Naive thymus-derived CD8-positive, alpha-beta T cell (primary cell): ENCODE measurements around the gene NXPE1. TPM values are rescaled to one million over a fixed set of nuclear protein-coding genes. Genes with fewer than 3 reads are reported as not detected.

Experiments used
- ATAC-seq, 2 donors: fragments of 150-1000 bp; cut with Tn5 transposase in 1 of 2; sonication (Bioruptor Pico), chemical (Tn5 transposase) in 1 of 2; 1 replicate in 1 of 2; 2 replicates in 1 of 2; pipeline ENCODE4 v1.10.0; 2021; ENCODE audit warnings: mild to moderate bottlenecking in 2 of 2, moderate library complexity in 2 of 2
- POLR2A ChIA-PET: fragments of 350-600 bp; sonication (Branson Sonifier 250); formaldehyde crosslinking; loops from one replicate; lab custom pipeline; 2021; ENCODE audit warnings: antibody characterized with exemption; lab: Charles Lee
- DNase-seq, 10 donors: peaks; one replicate each; pipeline versions ENCODE4 v3.0.0 to v3.0.0-alpha.2; 2020 to 2022
- H3K27ac Mint-ChIP-seq, 10 donors: one replicate each; pipeline ENCODE4 v1.8.0; 2020 to 2022; ENCODE audit warnings: mild to moderate bottlenecking in 10 of 10, mixed read lengths in 10 of 10, moderate library complexity in 4 of 10, inconsistent platforms in 1 of 10
- H3K27me3 Mint-ChIP-seq, 5 donors: one replicate each; pipeline ENCODE4 v1.8.0; 2021 to 2022; ENCODE audit warnings: mixed read lengths in 5 of 5
- H3K36me3 Mint-ChIP-seq, 3 donors: one replicate each; pipeline ENCODE4 v1.8.0; 2020 to 2022; ENCODE audit warnings: mixed read lengths in 3 of 3, mild to moderate bottlenecking in 2 of 3, inconsistent platforms in 1 of 3
- H3K4me1 Mint-ChIP-seq, 4 donors: one replicate each; pipeline ENCODE4 v1.8.0; 2021 to 2022; ENCODE audit warnings: mixed read lengths in 4 of 4
- H3K4me3 Mint-ChIP-seq, 10 donors: one replicate each; pipeline ENCODE4 v1.8.0; 2020 to 2022; ENCODE audit warnings: mild to moderate bottlenecking in 10 of 10, mixed read lengths in 10 of 10, moderate library complexity in 6 of 10, inconsistent platforms in 1 of 10
- H3K9me3 Mint-ChIP-seq, 9 donors: one replicate each; pipeline ENCODE4 v1.8.0; 2020 to 2022; ENCODE audit warnings: mixed read lengths in 9 of 9, mild to moderate bottlenecking in 3 of 9, inconsistent platforms in 1 of 9, moderate library complexity in 1 of 9
- polyA plus RNA-seq, 3 donors: library from polyadenylated mRNA; unstranded; fragments of 300-500 nt; fragmentation: Illumina TruSeq; gene quantifications; one replicate each; pipeline ENCODE4 v1.2.3, GENCODE V29; 2021
- total RNA-seq, 8 experiments: library from RNA in 2 of 8; stranded (reverse) in 2 of 8; gene quantifications; one replicate each; pipeline ENCODE4 v1.2.3 and lab custom pipeline; 2021 to 2026

NXPE1 gene
- total and polyA plus RNA-seq, 5 experiments from 2014 or later = not detected

GRCh38 chr11:114595571-114595970, 35.9 kb upstream of the NXPE1 start, which contains the start of gene NXPE4:
Gene NXPE4 (minus strand): TSS chr11:114595786. CDS start chr11:114594759, 1,027 bp downstream.
- ATAC-seq (no peak), DNase-seq (no peak)
- POLR2A ChIA-PET = no interaction called here
- H3K27ac Mint-ChIP-seq = no peak within 1 kb of the TSS
- no peak within 1 kb of the TSS for H3K4me3 Mint-ChIP-seq
- H3K36me3 Mint-ChIP-seq = no peaks in the 10 kb centered on the region
- no peaks in the 10 kb centered on the region for H3K9me3 Mint-ChIP-seq
- H3K27me3 Mint-ChIP-seq = peaks cover 0 to 8% (median 4%) of the 10 kb centered on the region in 5 donors
- H3K4me1 Mint-ChIP-seq = no peaks in the 10 kb centered on the region

GRCh38 chr11:114594703-114595102, 35.0 kb upstream of the NXPE1 start:
- Mint-ChIP-seq H3K4me1 (no peaks in the 10 kb centered on the region), H3K27me3 (peaks cover 0 to 8% (median 4%) of the 10 kb centered on the region in 5 donors), H3K27ac (no peak overlapping the region), H3K36me3 (no peaks in the 10 kb centered on the region), H3K4me3 (no peak overlapping the region), H3K9me3 (no peaks in the 10 kb centered on the region)
- ATAC-seq = no peak
- POLR2A ChIA-PET = no interaction called here
- DNase-seq = no peak

GRCh38 chr11:114587398-114587953, 27.8 kb upstream of the NXPE1 start:
- POLR2A ChIA-PET = no interaction called here
- Mint-ChIP-seq H3K9me3 (peaks cover 12 to 61% (median 37%) of the 10 kb centered on the region in 9 donors), H3K4me3 (no peak overlapping the region), H3K36me3 (peaks cover 2 to 24% (median 8%) of the 10 kb centered on the region in 3 donors), H3K4me1 (no peaks in the 10 kb centered on the region), H3K27me3 (peaks cover 0 to 11% (median 0%) of the 10 kb centered on the region in 5 donors), H3K27ac (no peak overlapping the region)
- DNase-seq = no peak
- ATAC-seq = no peak

- no peak for ATAC-seq
- H3K9me3 Mint-ChIP-seq = peaks cover 12 to 61% (median 37%) of the 10 kb centered on the region in 9 donors
- POLR2A ChIA-PET = no interaction called here
- DNase-seq = no peak
- peaks cover 0 to 9% (median 0%) of the 10 kb centered on the region in 5 donors for H3K27me3 Mint-ChIP-seq
- H3K4me3 Mint-ChIP-seq = no peak overlapping the region
- H3K36me3 Mint-ChIP-seq = peaks cover 2 to 24% (median 8%) of the 10 kb centered on the region in 3 donors
- no peak overlapping the region for H3K27ac Mint-ChIP-seq
- no peaks in the 10 kb centered on the region for H3K4me1 Mint-ChIP-seq
Measured at GRCh38 chr11:114586797-114587196, 27.1 kb upstream of the NXPE1 start.

GRCh38 chr11:114571712-114572111, 12.0 kb upstream of the NXPE1 start:
- Mint-ChIP-seq H3K4me1 (no peaks in the 10 kb centered on the region), H3K36me3 (peaks cover 0 to 10% (median 0%) of the 10 kb centered on the region in 3 donors), H3K27ac (no peak overlapping the region), H3K9me3 (peaks cover 0 to 47% (median 24%) of the 10 kb centered on the region in 9 donors), H3K4me3 (no peak overlapping the region), H3K27me3 (peaks cover 0 to 11% (median 6%) of the 10 kb centered on the region in 5 donors)
- DNase-seq = no peak
- POLR2A ChIA-PET = no interaction called here
- no peak for ATAC-seq

GRCh38 chr11:114569801-114570200, 10.1 kb upstream of the NXPE1 start:
- Mint-ChIP-seq H3K9me3 (peaks cover 0 to 29% (median 11%) of the 10 kb centered on the region in 9 donors), H3K4me1 (no peaks in the 10 kb centered on the region), H3K4me3 (no peak overlapping the region), H3K27ac (no peak overlapping the region), H3K36me3 (peaks cover 0 to 10% (median 0%) of the 10 kb centered on the region in 3 donors), H3K27me3 (peaks cover 0 to 11% (median 6%) of the 10 kb centered on the region in 5 donors)
- POLR2A ChIA-PET = no interaction called here
- DNase-seq (no peak), ATAC-seq (no peak)

GRCh38 chr11:114566276-114566675, 6.6 kb upstream of the NXPE1 start:
- no peak for ATAC-seq

GRCh38 chr11:114564831-114565230, 5.2 kb upstream of the NXPE1 start:
- Mint-ChIP-seq H3K4me1 (no peaks in the 10 kb centered on the region), H3K9me3 (peaks cover 0 to 4% (median 0%) of the 10 kb centered on the region in 9 donors), H3K27me3 (peaks cover 0 to 10% (median 6%) of the 10 kb centered on the region in 5 donors), H3K27ac (no peak overlapping the region), H3K36me3 (no peaks in the 10 kb centered on the region), H3K4me3 (no peak overlapping the region)
- no peak for DNase-seq
- POLR2A ChIA-PET = no interaction called here
- ATAC-seq = no peak

More at GRCh38 chr11:114566276-114566675, 6.6 kb upstream of the NXPE1 start:
- Mint-ChIP-seq H3K4me1 (no peaks in the 10 kb centered on the region), H3K9me3 (peaks cover 0 to 6% (median 0%) of the 10 kb centered on the region in 9 donors), H3K27ac (no peak overlapping the region), H3K27me3 (peaks cover 2 to 14% (median 7%) of the 10 kb centered on the region in 5 donors), H3K4me3 (no peak overlapping the region), H3K36me3 (peaks cover 0 to 5% (median 0%) of the 10 kb centered on the region in 3 donors)
- no peak for DNase-seq
- POLR2A ChIA-PET = no interaction called here

- DNase-seq (no peak), ATAC-seq (no peak)
- POLR2A ChIA-PET = no interaction called here
- Mint-ChIP-seq H3K9me3 (peaks cover 0 to 4% (median 0%) of the 10 kb centered on the region in 9 donors), H3K27me3 (peaks cover 0 to 14% (median 5%) of the 10 kb centered on the region in 5 donors), H3K27ac (no peak overlapping the region), H3K36me3 (no peaks in the 10 kb centered on the region), H3K4me3 (no peak overlapping the region), H3K4me1 (no peaks in the 10 kb centered on the region)
Measured at GRCh38 chr11:114563077-114563476, 3.4 kb upstream of the NXPE1 start.

GRCh38 chr11:114562166-114562916, 2.7 kb upstream of the NXPE1 start:
- Mint-ChIP-seq H3K36me3 (no peaks in the 10 kb centered on the region), H3K9me3 (peaks cover 0 to 4% (median 0%) of the 10 kb centered on the region in 9 donors)
- ATAC-seq = no peak

GRCh38 chr11:114556135-114556534, 3.5 kb downstream of the NXPE1 start:
- Mint-ChIP-seq H3K27ac (no peak overlapping the region), H3K36me3 (no peaks in the 10 kb centered on the region), H3K4me1 (no peaks in the 10 kb centered on the region), H3K4me3 (no peak overlapping the region), H3K9me3 (no peaks in the 10 kb centered on the region), H3K27me3 (peaks cover 0 to 4% (median 0%) of the 10 kb centered on the region in 5 donors)
- POLR2A ChIA-PET = no interaction called here
- ATAC-seq = no peak
- DNase-seq = no peak

More at GRCh38 chr11:114562166-114562916, 2.7 kb upstream of the NXPE1 start:
- POLR2A ChIA-PET = no interaction called here
- Mint-ChIP-seq H3K27ac (no peak overlapping the region), H3K4me3 (no peak overlapping the region), H3K4me1 (no peaks in the 10 kb centered on the region), H3K27me3 (peaks cover 0 to 14% (median 5%) of the 10 kb centered on the region in 5 donors)
- no peak for DNase-seq

GRCh38 chr11:114553642-114554041, 6.0 kb downstream of the NXPE1 start:
- no peaks in the 10 kb centered on the region for H3K9me3 Mint-ChIP-seq
- H3K4me3 Mint-ChIP-seq = no peak overlapping the region
- no peak overlapping the region for H3K27ac Mint-ChIP-seq
- H3K36me3 Mint-ChIP-seq = no peaks in the 10 kb centered on the region
- no peaks in the 10 kb centered on the region for H3K4me1 Mint-ChIP-seq
- POLR2A ChIA-PET = no interaction called here
- DNase-seq (no peak), ATAC-seq (no peak)
- H3K27me3 Mint-ChIP-seq = peaks cover 0 to 1% (median 0%) of the 10 kb centered on the region in 5 donors

GRCh38 chr11:114551060-114551459, 8.6 kb downstream of the NXPE1 start:
- POLR2A ChIA-PET = no interaction called here
- H3K36me3 Mint-ChIP-seq = no peaks in the 10 kb centered on the region
- H3K9me3 Mint-ChIP-seq = no peaks in the 10 kb centered on the region
- no peak for ATAC-seq
- H3K4me1 Mint-ChIP-seq = no peaks in the 10 kb centered on the region
- no peak for DNase-seq
- H3K27me3 Mint-ChIP-seq = peaks cover 0 to 6% (median 0%) of the 10 kb centered on the region in 5 donors
- H3K4me3 Mint-ChIP-seq = no peak overlapping the region
- no peak overlapping the region for H3K27ac Mint-ChIP-seq
